ENCODE measurements around the gene LMBR1.
"Not testable (repeated sequence)": the region's sequence is repeated elsewhere in the genome, so short reads cannot be mapped to it uniquely, and the experiment has no call there.

LMBR1 gene, protein sequence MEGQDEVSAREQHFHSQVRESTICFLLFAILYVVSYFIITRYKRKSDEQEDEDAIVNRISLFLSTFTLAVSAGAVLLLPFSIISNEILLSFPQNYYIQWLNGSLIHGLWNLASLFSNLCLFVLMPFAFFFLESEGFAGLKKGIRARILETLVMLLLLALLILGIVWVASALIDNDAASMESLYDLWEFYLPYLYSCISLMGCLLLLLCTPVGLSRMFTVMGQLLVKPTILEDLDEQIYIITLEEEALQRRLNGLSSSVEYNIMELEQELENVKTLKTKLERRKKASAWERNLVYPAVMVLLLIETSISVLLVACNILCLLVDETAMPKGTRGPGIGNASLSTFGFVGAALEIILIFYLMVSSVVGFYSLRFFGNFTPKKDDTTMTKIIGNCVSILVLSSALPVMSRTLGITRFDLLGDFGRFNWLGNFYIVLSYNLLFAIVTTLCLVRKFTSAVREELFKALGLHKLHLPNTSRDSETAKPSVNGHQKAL

DNA sequence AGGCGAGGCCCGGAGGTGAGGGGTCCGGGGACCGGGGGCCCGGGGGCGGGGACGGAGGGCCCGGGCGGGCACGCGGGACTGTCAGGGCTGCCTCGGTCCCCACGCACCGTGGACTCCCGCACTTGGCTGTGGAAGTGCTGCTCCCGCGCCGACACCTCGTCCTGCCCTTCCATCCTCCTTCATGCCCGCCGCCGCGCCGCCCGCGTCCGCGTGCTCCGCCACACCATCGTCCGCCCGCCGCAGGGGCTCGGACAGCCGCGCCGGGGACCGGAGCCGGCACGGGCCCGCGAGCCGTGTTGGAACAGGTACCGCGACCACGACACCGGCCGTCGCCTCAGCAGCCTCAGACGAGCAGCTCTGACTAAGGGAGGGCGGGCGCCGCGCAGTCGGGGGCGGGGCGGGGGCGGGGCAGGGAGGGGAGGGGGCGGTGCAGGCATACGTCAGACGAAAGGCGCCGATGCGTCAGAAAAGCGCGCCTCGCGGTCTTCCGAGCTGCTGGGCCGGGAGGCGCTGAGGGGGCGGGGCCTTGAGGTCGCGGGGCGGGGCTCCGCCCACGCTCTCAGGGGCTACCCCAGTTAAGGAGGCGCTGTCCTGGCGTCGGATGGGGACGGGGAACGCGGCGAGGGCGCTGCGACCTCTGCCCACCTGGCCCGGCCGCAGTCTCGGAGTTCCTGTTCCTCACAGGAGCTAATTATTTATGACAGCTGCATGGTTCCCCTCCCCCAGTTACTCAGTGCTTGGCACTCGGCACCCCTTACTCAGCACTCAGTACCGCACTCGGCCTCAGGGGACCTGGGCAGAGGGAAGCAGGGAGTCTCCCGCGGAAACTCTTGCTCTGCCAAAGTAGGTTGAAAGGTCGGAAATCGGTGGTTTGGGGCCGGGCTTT lies at the start of gene LMBR1:
Gene LMBR1 (minus strand): TSS at position 363 of the 886 bp plus-strand sequence. CDS start 190 bp downstream, at position 173.
- Histone ChIP-seq H3K9me3 (ENCODE audit: control insufficient read depth, insufficient read depth, low read length) (no peaks in the 10 kb centered on the region), H3K27me3 (ENCODE audit: control insufficient read depth, insufficient read depth, low read length) (no peaks in the 10 kb centered on the region), H3K27ac (ENCODE audit: low read length) (no peak within 1 kb of the TSS), H3K4me3 (ENCODE audit: low read length) (peak within 1 kb of the TSS; percentile 85), H3K36me3 (ENCODE audit: control insufficient read depth, insufficient read depth, low read length) (no peaks in the 10 kb centered on the region), H3K4me1 (ENCODE audit: control insufficient read depth, insufficient read depth, low read length) (no peaks in the 10 kb centered on the region)
- DNase-seq (ENCODE audit: low read depth, low spot score): peak; percentile 84
- WGBS (ENCODE audit: insufficient coverage, insufficient read length): no CpG with 5 or more reads among the region's 97 CpGs

DNA sequence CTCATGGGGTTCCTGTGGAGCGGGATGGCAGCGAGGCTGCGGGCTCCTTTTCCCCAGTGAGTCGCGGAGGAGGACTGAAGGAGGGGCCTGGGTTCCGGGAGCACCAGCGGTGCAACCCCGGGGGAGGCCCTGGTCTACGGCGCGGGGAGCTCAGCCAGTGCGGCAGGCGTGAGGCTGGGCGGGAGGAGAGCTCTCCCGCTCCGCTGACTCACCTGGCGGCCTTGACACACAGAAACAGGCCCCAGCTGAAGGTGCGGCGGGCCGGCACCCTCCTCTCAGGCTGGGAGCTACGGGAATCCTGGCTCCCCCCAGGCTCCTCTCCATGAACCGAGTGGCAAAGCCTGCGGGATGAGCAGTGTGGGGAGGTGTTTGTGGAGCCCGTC lies 49.7 kb upstream of the LMBR1 start:
- no peak for DNase-seq (ENCODE audit: low read depth, low spot score)
- Histone ChIP-seq H3K27ac (ENCODE audit: low read length) (no peak overlapping the region), H3K27me3 (ENCODE audit: control insufficient read depth, insufficient read depth, low read length) (no peaks in the 10 kb centered on the region), H3K9me3 (ENCODE audit: control insufficient read depth, insufficient read depth, low read length) (no peaks in the 10 kb centered on the region), H3K4me3 (ENCODE audit: low read length) (no peak overlapping the region), H3K4me1 (ENCODE audit: control insufficient read depth, insufficient read depth, low read length) (peaks cover 5% of the 10 kb centered on the region), H3K36me3 (ENCODE audit: control insufficient read depth, insufficient read depth, low read length) (peaks cover 3% of the 10 kb centered on the region; the same call in 1 of the 2 replicates)
- WGBS (ENCODE audit: insufficient coverage, insufficient read length): no CpG with 5 or more reads among the region's 24 CpGs

DNA sequence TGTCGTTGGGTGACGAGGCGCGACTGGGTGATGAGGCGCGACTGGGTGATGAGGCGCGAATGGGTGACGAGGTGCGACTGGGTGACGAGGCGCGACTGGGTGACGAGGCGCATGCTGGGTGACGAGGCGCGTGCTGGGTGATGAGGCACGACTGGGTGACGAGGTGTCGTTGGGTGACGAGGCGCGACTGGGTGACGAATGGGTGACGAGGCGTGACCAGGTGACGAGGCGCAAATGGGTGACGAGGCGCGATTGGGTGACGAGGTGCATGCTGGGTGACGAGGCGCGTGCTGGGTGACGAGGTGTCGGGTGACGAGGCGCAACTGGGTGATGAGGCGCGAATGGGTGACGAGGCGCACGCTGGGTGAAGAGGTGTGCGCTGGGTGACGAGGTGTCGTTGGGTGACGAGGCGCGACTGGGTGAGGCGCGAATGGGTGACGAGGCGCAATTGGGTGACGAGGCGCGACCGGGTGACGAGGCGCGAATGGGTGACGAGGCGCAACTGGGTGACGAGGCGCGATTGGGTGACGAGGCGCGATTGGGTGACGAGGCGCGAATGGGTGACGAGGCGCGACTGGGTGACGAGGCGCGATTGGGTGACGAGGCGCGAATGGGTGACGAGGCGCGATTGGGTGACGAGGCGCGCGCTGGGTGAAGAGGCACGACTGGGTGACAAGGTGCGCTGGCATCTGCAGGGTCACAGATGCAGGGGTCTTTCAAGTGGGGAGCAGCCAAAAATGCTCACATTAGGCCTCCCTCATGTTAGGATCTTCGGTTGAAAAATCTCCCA lies 48.6 kb upstream of the LMBR1 start:
- WGBS (ENCODE audit: insufficient coverage, insufficient read length): 100% methylated on average over 8 of the region's 92 CpGs
- no peak overlapping the region for H3K4me3 ChIP-seq (ENCODE audit: low read length)
- peaks cover 3% of the 10 kb centered on the region; the same call in 1 of the 2 replicates for H3K36me3 ChIP-seq (ENCODE audit: control insufficient read depth, insufficient read depth, low read length)
- no peaks in the 10 kb centered on the region for H3K27me3 ChIP-seq (ENCODE audit: control insufficient read depth, insufficient read depth, low read length)
- no peaks in the 10 kb centered on the region for H3K9me3 ChIP-seq (ENCODE audit: control insufficient read depth, insufficient read depth, low read length)
- peaks cover 5% of the 10 kb centered on the region for H3K4me1 ChIP-seq (ENCODE audit: control insufficient read depth, insufficient read depth, low read length)
- no peak for DNase-seq (ENCODE audit: low read depth, low spot score)
- H3K27ac ChIP-seq (ENCODE audit: low read length): no peak overlapping the region

DNA sequence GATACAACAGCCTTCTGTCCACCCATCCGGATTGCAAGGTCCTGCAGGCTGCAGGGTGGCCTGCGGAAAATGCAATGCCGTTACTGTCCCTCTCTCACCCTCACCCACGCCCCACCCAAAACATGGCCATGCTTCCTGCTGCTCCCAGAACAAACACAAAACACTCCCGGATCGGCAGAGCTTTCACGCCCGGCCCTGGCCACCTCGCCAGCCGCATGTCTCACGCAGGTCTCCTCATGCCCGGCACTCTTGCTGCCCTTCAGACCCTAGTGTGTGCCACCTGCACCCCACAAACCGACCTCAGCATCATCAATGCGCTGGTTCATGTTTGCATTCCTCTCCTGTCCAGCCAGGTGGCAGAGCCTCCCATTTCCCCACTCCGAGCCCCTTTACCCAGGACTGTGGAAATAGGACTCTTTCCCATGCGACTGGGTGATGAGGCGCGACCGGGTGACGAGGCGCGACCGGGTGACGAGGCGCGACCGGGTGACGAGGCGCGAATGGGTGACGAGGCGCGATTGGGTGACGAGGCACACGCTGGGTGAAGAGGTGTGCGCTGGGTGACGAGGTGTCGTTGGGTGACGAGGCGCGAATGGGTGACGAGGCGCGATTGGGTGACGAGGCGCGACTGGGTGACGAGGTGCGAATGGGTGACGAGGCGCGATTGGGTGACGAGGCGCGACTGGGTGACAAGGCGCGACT lies 47.6 kb upstream of the LMBR1 start:
- Histone ChIP-seq H3K36me3 (ENCODE audit: control insufficient read depth, insufficient read depth, low read length) (peaks cover 3% of the 10 kb centered on the region; the same call in 1 of the 2 replicates), H3K4me3 (ENCODE audit: low read length) (no peak overlapping the region), H3K4me1 (ENCODE audit: control insufficient read depth, insufficient read depth, low read length) (peaks cover 5% of the 10 kb centered on the region), H3K27me3 (ENCODE audit: control insufficient read depth, insufficient read depth, low read length) (no peaks in the 10 kb centered on the region), H3K9me3 (ENCODE audit: control insufficient read depth, insufficient read depth, low read length) (no peaks in the 10 kb centered on the region), H3K27ac (ENCODE audit: low read length) (no peak overlapping the region)
- WGBS (ENCODE audit: insufficient coverage, insufficient read length): no CpG with 5 or more reads among the region's 57 CpGs
- DNase-seq (ENCODE audit: low read depth, low spot score): no peak

DNA sequence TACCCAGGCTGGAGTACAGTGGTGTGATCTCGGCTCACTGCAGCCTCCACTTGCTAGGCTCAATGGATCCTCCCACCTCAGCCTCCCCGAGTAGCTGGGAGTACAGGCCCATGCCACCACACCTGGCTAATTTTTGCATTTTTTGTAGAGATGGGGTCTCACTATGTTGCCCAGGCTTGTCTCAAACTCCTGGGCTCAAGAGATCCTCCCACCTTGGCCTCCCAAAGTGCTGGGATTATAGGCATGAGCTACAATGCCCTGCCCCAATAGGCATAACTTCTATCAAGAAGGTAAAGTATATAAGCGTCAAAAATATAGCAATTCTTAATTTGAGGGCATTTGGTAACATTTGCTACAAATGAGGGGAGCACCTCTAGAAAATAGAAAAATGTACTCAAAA lies 43.8 kb upstream of the LMBR1 start:
- not testable (repeated sequence) for H3K9me3 ChIP-seq (ENCODE audit: control insufficient read depth, insufficient read depth, low read length); H3K36me3 ChIP-seq (ENCODE audit: control insufficient read depth, insufficient read depth, low read length); H3K4me3 ChIP-seq (ENCODE audit: low read length); H3K4me1 ChIP-seq (ENCODE audit: control insufficient read depth, insufficient read depth, low read length); H3K27me3 ChIP-seq (ENCODE audit: control insufficient read depth, insufficient read depth, low read length); DNase-seq (ENCODE audit: low read depth, low spot score); H3K27ac ChIP-seq (ENCODE audit: low read length)
- WGBS (ENCODE audit: insufficient coverage, insufficient read length): no CpG with 5 or more reads among the region's 3 CpGs

DNA sequence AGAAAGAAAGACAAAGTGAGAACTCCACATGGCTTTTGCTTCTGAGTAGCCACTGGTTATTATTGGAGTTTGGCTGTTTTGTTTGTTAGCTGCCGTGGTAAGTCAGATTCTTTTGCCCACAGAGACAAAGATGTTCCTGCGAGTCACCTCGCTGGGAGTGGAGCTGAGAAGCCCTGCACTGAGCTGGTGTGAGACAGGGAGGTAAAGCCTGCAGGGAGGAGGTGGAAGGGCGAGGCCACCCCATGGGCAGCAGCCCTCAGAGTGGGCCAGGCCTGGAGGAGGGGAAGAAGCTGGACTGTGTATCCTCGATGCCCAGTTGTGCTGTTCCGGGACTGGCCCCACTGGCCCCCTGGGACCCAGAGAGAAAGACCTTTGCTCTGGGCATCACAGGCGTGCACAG lies 42.3 kb upstream of the LMBR1 start:
- no CpG with 5 or more reads among the region's 7 CpGs for WGBS (ENCODE audit: insufficient coverage, insufficient read length)
- no peak for DNase-seq (ENCODE audit: low read depth, low spot score)
- no peaks in the 10 kb centered on the region for H3K36me3 ChIP-seq (ENCODE audit: control insufficient read depth, insufficient read depth, low read length)

DNA sequence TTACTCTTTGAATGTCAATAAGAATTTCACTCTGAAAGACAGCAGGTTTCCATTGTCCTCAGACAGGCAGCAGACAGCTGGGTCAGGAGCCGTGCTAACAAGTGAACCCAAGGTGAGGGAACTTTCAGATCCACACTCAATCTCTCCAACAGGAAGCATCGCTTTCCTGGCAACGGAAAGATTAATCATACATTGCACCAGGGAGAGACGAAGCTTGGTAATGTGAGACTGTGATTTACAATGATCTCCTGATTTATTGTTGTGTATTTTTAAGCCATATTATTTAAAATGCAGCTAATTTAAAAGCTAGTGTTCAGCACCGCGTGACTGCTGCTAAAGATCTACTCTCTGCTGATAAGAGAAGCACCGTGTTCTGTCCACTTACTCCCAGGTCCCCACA lies 39.0 kb upstream of the LMBR1 start:
- no peaks in the 10 kb centered on the region for H3K36me3 ChIP-seq (ENCODE audit: control insufficient read depth, insufficient read depth, low read length)
- DNase-seq (ENCODE audit: low read depth, low spot score): no peak
- no peak overlapping the region for H3K27ac ChIP-seq (ENCODE audit: low read length)
- H3K9me3 ChIP-seq (ENCODE audit: control insufficient read depth, insufficient read depth, low read length): no peaks in the 10 kb centered on the region
- H3K4me1 ChIP-seq (ENCODE audit: control insufficient read depth, insufficient read depth, low read length): no peaks in the 10 kb centered on the region
- no CpG with 5 or more reads among the region's 7 CpGs for WGBS (ENCODE audit: insufficient coverage, insufficient read length)
- H3K4me3 ChIP-seq (ENCODE audit: low read length): no peak overlapping the region
- H3K27me3 ChIP-seq (ENCODE audit: control insufficient read depth, insufficient read depth, low read length): no peaks in the 10 kb centered on the region

More for the DNA sequence above, 42.3 kb upstream of the LMBR1 start:
- H3K4me3 ChIP-seq (ENCODE audit: low read length): no peak overlapping the region
- no peak overlapping the region for H3K27ac ChIP-seq (ENCODE audit: low read length)
- H3K27me3 ChIP-seq (ENCODE audit: control insufficient read depth, insufficient read depth, low read length): no peaks in the 10 kb centered on the region
- no peaks in the 10 kb centered on the region for H3K9me3 ChIP-seq (ENCODE audit: control insufficient read depth, insufficient read depth, low read length)
- H3K4me1 ChIP-seq (ENCODE audit: control insufficient read depth, insufficient read depth, low read length): no peaks in the 10 kb centered on the region

DNA sequence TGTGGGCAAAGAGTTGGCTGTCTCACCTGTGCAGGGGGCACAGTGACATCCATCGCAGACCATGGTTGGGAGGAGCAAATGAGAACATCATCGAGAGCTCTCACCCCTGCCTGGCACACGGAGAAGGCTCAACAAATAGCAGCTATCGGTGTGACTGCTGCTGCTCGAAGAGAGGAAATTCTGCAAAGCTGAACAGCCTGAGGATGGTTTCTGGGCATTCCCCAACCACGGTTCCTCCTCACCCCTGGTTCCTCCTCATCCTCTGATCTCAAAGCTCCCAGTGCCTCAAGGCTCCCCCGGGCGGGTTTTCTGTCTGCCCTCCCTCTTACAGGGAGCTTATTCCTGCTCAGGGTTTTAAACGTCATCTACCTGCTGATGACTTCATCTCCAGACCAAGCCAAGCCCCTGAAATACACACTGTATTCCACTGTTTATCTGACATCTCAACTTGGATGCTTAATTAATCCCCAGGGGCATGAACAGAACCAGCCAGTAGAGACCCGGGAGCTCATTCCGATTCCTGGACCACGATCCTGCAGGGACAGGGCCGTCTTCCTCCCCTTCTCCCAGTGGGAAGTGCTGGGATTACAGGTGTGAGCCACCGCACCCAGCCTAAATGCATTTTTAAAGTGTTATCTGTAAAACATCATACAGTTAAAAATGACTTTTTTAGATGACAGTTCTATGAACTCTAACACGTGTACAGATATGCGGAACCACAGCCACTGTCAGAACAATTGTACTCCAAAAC lies 37.0 kb upstream of the LMBR1 start:
- no peaks in the 10 kb centered on the region for H3K36me3 ChIP-seq (ENCODE audit: control insufficient read depth, insufficient read depth, low read length)
- WGBS (ENCODE audit: insufficient coverage, insufficient read length): no CpG with 5 or more reads among the region's 16 CpGs
- H3K4me3 ChIP-seq (ENCODE audit: low read length): no peak overlapping the region
- H3K27me3 ChIP-seq (ENCODE audit: control insufficient read depth, insufficient read depth, low read length): no peaks in the 10 kb centered on the region
- DNase-seq (ENCODE audit: low read depth, low spot score): no peak
- no peak overlapping the region for H3K27ac ChIP-seq (ENCODE audit: low read length)
- H3K4me1 ChIP-seq (ENCODE audit: control insufficient read depth, insufficient read depth, low read length): no peaks in the 10 kb centered on the region
- H3K9me3 ChIP-seq (ENCODE audit: control insufficient read depth, insufficient read depth, low read length): no peaks in the 10 kb centered on the region

DNA sequence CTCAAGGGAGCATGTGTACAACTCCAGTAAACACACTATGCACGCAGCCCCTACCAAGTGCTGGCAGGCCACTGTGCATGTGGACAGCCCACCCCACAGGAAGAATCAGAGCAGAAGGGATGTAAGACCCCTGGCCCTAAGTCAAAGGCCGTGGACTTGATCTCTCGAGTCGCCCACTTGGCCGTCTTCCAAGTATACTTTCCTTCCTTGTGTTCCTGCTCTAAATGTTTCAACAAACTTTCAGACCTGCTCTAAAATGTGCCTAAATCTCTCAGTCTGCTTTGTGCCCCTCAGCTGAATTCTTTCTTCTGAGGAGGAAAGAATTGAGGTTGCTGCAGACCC lies 35.4 kb upstream of the LMBR1 start:
- Histone ChIP-seq H3K36me3 (ENCODE audit: control insufficient read depth, insufficient read depth, low read length) (no peaks in the 10 kb centered on the region), H3K27ac (ENCODE audit: low read length) (no peak overlapping the region), H3K27me3 (ENCODE audit: control insufficient read depth, insufficient read depth, low read length) (no peaks in the 10 kb centered on the region), H3K4me1 (ENCODE audit: control insufficient read depth, insufficient read depth, low read length) (no peaks in the 10 kb centered on the region), H3K9me3 (ENCODE audit: control insufficient read depth, insufficient read depth, low read length) (no peaks in the 10 kb centered on the region), H3K4me3 (ENCODE audit: low read length) (no peak overlapping the region)
- WGBS (ENCODE audit: insufficient coverage, insufficient read length): no CpG with 5 or more reads among the region's 5 CpGs
- no peak for DNase-seq (ENCODE audit: low read depth, low spot score)

All from iPS DF 6.9 (cell line).